Measurements from ENCODE around the gene PPFIBP1. TPM values are rescaled to one million over a fixed set of nuclear protein-coding genes. Genes with fewer than 3 reads are reported as not detected.

Gene PPFIBP1
- total RNA-seq, 4 donors from 2014 or later: 48.6 to 148 (median 74.8) TPM

- 8% methylated on average over 4 of the region's 4 CpGs for WGBS
- Histone ChIP-seq H3K27me3 (no peaks in the 10 kb centered on the region), H3K4me3 (no peak overlapping the region), H3K4me1 (no peaks in the 10 kb centered on the region), H3K36me3 (no peaks in the 10 kb centered on the region), H3K27ac (no peak overlapping the region), H3K9me3 (no peaks in the 10 kb centered on the region)
- no peak for TF ChIP-seq POLR2AphosphoS5 (IDR thresholded peaks at IDR 0.05)
- TF ChIP-seq, protein P1, sequence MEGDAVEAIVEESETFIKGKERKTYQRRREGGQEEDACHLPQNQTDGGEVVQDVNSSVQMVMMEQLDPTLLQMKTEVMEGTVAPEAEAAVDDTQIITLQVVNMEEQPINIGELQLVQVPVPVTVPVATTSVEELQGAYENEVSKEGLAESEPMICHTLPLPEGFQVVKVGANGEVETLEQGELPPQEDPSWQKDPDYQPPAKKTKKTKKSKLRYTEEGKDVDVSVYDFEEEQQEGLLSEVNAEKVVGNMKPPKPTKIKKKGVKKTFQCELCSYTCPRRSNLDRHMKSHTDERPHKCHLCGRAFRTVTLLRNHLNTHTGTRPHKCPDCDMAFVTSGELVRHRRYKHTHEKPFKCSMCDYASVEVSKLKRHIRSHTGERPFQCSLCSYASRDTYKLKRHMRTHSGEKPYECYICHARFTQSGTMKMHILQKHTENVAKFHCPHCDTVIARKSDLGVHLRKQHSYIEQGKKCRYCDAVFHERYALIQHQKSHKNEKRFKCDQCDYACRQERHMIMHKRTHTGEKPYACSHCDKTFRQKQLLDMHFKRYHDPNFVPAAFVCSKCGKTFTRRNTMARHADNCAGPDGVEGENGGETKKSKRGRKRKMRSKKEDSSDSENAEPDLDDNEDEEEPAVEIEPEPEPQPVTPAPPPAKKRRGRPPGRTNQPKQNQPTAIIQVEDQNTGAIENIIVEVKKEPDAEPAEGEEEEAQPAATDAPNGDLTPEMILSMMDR (IDR thresholded peaks at IDR 0.05): peak; percentile 44 to 76
- DNase-seq (ENCODE audit: low spot score in 2 of 2): no peak
Measured at GRCh38 chr12:27703720-27704452, 179.9 kb downstream of the PPFIBP1 start.

DNA sequence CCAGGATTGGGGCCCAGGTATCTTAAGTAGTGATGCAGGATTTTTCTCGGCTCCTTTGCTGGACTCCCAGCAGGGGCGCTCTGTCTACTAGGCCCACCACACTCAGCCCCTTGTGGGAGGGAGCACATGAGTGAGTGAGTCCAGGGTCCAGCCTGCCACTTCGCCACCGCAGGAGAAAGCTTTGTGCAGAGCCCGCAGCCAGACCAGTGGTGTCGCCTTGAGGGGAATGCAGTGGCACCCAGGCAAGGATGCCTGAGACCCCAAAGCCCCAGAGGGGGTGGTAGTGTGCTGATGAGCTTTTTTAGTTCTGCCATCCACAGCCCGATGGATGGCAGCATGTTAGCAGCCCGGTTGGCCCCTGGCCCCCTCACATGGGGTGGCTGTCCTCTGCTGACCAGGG, 181.3 kb downstream of the PPFIBP1 start:
- WGBS: 88% methylated on average over 5 of the region's 8 CpGs
- H3K9me3 ChIP-seq: no peaks in the 10 kb centered on the region
- H3K27me3 ChIP-seq: no peaks in the 10 kb centered on the region
- H3K4me3 ChIP-seq: no peak overlapping the region
- no peak for TF ChIP-seq POLR2A (IDR thresholded peaks at IDR 0.05)
- TF ChIP-seq POLR2AphosphoS5 (IDR thresholded peaks at IDR 0.05): no peak
- TF ChIP-seq, protein P1 (IDR thresholded peaks at IDR 0.05): no peak
- TF ChIP-seq EP300 (IDR thresholded peaks at IDR 0.05): no peak
- H3K36me3 ChIP-seq: no peaks in the 10 kb centered on the region
- H3K27ac ChIP-seq: no peak overlapping the region
- DNase-seq (ENCODE audit: low spot score in 2 of 2): no peak
- peaks cover 5% of the 10 kb centered on the region for H3K4me1 ChIP-seq

DNA sequence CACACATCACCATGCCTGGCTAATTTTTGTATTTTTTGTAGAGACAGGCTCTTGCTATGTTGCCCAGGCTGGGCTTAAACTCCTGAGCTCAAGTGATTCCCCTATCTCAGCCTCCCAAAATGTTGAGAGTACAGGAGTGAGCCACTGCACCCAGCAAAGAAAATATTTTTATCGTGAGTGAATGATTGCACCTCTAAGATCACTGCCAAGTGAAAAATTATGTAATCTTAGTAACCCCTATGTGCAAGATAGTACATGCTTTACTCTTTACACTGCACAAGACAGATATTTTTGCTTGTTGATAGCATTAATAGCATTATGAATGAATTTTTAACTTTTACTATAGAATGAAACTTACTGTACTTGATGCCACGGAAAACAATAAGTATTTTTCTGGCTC, 183.2 kb downstream of the PPFIBP1 start:
- 58% methylated on average over 2 of the region's 2 CpGs for WGBS
- H3K27ac ChIP-seq: no peak overlapping the region
- TF ChIP-seq EP300 (IDR thresholded peaks at IDR 0.05) (no peak), POLR2A (IDR thresholded peaks at IDR 0.05) (no peak), POLR2AphosphoS5 (IDR thresholded peaks at IDR 0.05) (no peak)
- TF ChIP-seq, protein P1 (IDR thresholded peaks at IDR 0.05): no peak

GRCh38 chr12:27709212-27709931, 185.4 kb downstream of the PPFIBP1 start:
- WGBS: 80% methylated on average over 12 of the region's 12 CpGs
- Histone ChIP-seq H3K4me1 (peaks cover 24% of the 10 kb centered on the region), H3K36me3 (no peaks in the 10 kb centered on the region), H3K27me3 (no peaks in the 10 kb centered on the region), H3K9me3 (no peaks in the 10 kb centered on the region), H3K27ac (peak overlapping the region; percentile 90), H3K4me3 (peak overlapping the region; percentile 93)
- TF ChIP-seq EP300 (IDR thresholded peaks at IDR 0.05): no peak
- TF ChIP-seq, protein P1 (IDR thresholded peaks at IDR 0.05): no peak
- no peak for TF ChIP-seq POLR2AphosphoS5 (IDR thresholded peaks at IDR 0.05)
- no peak for TF ChIP-seq POLR2A (IDR thresholded peaks at IDR 0.05)
- DNase-seq (ENCODE audit: low spot score in 2 of 2): no peak

More for the DNA sequence above, 183.2 kb downstream of the PPFIBP1 start:
- Histone ChIP-seq H3K4me3 (no peak overlapping the region), H3K36me3 (no peaks in the 10 kb centered on the region), H3K9me3 (no peaks in the 10 kb centered on the region), H3K27me3 (no peaks in the 10 kb centered on the region), H3K4me1 (peaks cover 16% of the 10 kb centered on the region)
- DNase-seq (ENCODE audit: low spot score in 2 of 2): no peak

DNA sequence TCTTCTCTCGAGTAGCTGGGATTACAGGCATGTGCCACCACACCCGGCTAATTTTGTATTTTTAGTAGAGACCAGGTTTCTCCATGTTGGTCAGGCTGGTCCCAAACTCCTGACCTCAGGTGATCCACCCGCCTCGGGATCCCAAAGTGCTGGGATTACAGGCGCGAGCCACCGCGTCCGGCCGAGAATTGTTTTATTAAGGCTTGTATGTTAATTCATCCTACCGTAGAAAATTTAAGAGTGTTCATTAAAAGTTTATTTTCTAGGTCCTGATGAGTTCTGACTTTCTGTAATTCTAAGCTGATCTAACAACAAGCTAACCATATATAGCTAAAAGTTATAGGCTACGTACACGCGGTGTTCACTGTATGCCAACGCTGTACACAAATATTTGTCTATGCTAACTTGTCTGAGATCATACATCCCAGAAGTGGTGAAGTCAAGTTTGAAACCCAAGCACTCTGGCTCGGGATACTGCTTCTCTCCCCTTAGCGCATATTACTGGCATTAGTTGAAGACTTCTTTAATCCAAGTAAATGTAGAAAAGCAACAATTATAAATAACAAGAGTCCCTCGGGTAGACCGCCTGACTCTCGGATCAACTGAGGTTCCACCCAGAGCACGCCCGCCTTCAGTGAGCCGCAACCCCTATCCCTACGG, 186.1 kb downstream of the PPFIBP1 start:
- H3K9me3 ChIP-seq: no peaks in the 10 kb centered on the region
- H3K36me3 ChIP-seq: no peaks in the 10 kb centered on the region
- peak overlapping the region; percentile 93 for H3K4me3 ChIP-seq
- no peaks in the 10 kb centered on the region for H3K27me3 ChIP-seq
- H3K4me1 ChIP-seq: peaks cover 24% of the 10 kb centered on the region
- no peak for DNase-seq (ENCODE audit: low spot score in 2 of 2)
- WGBS: 18% methylated on average over 24 of the region's 24 CpGs
- no peak for TF ChIP-seq POLR2AphosphoS5 (IDR thresholded peaks at IDR 0.05)
- TF ChIP-seq EP300 (IDR thresholded peaks at IDR 0.05): no peak
- TF ChIP-seq, protein P1 (IDR thresholded peaks at IDR 0.05): no peak
- TF ChIP-seq POLR2A (IDR thresholded peaks at IDR 0.05): no peak
- peak overlapping the region; percentile 90 for H3K27ac ChIP-seq

Data from suprapubic skin (tissue), 4 donors.